OCI-LY7 (cell line): ENCODE results near the gene TGFBR1.

Experiments
- EZH2phosphoT487 ChIP-seq: fragments of 200-600 bp; sonication (generic); IDR thresholded peaks from 2 replicates; pipeline ENCODE4 v1.6.1; 2018; ENCODE audit warnings: low read depth, borderline replicate concordance, mild to moderate bottlenecking, mixed run types, antibody characterized with exemption, low read length, moderate library complexity, mixed read lengths
- TF ChIP-seq, protein P1 (sequence below): fragments of 200-600 bp; sonication (generic); conservative IDR thresholded peaks from 2 replicates; pipeline ENCODE4 v1.5.1; 2014; ENCODE audit warnings: mild to moderate bottlenecking, antibody characterized with exemption, low read length, moderate library complexity, mixed read lengths

DNA sequence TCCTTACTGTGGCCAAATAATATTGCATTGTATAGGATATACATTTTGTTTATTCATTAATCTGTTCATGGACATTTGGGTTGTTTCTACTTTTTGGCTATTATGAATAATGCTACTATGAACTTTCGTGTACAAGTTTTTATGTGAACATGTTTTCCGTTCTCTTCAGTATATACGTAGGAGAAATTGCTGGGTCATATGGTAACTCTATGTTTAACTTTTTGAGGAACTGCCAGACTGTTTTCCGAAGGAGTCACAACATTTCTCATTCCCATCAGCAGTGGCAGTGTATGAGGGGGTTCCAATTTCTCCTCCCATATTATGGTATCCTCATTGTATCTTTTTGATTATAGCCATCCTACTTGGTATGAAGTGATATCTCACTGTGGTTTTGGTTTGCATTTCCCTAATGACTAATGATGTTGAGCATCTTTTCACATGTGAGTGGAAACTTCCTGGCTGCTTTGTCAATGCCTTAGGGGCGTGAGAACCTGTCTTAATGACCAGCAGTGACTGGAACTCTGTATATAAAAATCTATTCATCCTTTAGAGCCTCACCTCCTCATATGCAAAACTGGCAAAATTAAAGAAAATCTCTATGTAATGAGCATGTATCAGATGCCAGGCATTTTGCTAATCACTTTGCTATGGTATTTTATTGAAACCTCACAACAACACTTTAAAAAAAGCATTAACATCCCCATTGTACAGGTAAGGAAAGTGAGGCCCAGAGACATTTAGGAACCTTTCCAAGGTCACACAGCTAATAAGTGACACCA, 47.8 kb upstream of the TGFBR1 start:
- TF ChIP-seq, protein P1, sequence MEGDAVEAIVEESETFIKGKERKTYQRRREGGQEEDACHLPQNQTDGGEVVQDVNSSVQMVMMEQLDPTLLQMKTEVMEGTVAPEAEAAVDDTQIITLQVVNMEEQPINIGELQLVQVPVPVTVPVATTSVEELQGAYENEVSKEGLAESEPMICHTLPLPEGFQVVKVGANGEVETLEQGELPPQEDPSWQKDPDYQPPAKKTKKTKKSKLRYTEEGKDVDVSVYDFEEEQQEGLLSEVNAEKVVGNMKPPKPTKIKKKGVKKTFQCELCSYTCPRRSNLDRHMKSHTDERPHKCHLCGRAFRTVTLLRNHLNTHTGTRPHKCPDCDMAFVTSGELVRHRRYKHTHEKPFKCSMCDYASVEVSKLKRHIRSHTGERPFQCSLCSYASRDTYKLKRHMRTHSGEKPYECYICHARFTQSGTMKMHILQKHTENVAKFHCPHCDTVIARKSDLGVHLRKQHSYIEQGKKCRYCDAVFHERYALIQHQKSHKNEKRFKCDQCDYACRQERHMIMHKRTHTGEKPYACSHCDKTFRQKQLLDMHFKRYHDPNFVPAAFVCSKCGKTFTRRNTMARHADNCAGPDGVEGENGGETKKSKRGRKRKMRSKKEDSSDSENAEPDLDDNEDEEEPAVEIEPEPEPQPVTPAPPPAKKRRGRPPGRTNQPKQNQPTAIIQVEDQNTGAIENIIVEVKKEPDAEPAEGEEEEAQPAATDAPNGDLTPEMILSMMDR = no peak
- no peak for TF ChIP-seq EZH2phosphoT487
